ENCODE results near the gene DCLK3. TPM values are rescaled to one million over a fixed set of nuclear protein-coding genes. Genes with fewer than 3 reads are reported as not detected.

Gene DCLK3
- total and polyA plus RNA-seq, 2 donors (not counting 1 experiment from before 2014, with no cell fraction given) = not detected

DNA sequence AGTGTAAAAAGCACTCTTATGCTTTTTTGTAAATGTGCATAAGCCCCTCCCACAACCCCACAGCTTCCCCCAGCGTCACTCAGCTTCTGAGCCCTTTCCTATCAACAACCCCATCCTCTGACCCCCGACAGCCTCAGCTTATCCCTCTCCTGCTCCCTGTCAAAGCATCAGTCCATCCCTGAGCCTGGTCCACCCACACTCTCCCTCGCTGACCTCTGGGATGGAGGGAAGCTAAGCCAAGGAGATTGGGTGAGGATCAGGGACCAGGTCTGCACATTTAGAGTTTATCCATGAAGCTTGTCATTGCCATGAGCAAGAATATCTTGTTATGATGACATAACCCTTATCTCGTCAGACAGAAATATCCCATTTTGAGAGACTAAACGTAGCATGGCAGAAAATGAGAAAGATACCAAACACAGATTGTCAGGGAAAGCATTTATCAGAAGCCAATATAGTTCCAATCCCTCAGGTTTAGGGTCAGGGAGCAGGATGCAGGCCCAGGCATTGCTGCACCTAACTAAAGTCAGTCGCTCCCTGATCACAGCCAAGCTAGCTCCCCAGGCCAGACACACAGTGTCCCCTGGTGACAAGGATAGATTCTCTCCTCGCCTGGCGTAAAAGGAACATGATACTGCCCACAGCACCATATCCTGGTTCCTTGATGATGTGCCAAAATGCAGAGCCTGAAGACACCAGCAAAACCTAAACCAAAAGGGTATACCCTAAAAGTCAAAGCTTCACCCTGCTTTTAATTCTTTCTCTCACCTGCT is 66.9 kb downstream of the DCLK3 start:
- no peaks in the 10 kb centered on the region for H3K27me3 ChIP-seq (ENCODE audit: control insufficient read depth, insufficient read depth, low read length)
- no peak overlapping the region for H3K9ac ChIP-seq (ENCODE audit: insufficient read depth, low read length)
- no peak overlapping the region for H3K4me3 ChIP-seq (replicated peaks in 1 of 4; ENCODE audit: control extremely low read depth in 1 of 4, insufficient read depth in 1 of 4, low read depth in 3 of 4, low read length in 4 of 4)
- no peak for DNase-seq (ENCODE audit: low read depth in 2 of 2)
- H3K36me3 ChIP-seq (ENCODE audit: control insufficient read depth, insufficient read depth, low read length) = no peaks in the 10 kb centered on the region
- no peak overlapping the region for H3K27ac ChIP-seq (ENCODE audit: insufficient read depth, low read length)
- H3K4me1 ChIP-seq (ENCODE audit: control insufficient read depth, extremely low read depth, insufficient read depth, low read length) = peaks cover 5% of the 10 kb centered on the region
- TF ChIP-seq, protein P1, sequence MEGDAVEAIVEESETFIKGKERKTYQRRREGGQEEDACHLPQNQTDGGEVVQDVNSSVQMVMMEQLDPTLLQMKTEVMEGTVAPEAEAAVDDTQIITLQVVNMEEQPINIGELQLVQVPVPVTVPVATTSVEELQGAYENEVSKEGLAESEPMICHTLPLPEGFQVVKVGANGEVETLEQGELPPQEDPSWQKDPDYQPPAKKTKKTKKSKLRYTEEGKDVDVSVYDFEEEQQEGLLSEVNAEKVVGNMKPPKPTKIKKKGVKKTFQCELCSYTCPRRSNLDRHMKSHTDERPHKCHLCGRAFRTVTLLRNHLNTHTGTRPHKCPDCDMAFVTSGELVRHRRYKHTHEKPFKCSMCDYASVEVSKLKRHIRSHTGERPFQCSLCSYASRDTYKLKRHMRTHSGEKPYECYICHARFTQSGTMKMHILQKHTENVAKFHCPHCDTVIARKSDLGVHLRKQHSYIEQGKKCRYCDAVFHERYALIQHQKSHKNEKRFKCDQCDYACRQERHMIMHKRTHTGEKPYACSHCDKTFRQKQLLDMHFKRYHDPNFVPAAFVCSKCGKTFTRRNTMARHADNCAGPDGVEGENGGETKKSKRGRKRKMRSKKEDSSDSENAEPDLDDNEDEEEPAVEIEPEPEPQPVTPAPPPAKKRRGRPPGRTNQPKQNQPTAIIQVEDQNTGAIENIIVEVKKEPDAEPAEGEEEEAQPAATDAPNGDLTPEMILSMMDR (conservative IDR thresholded peaks at IDR 0.05 in 1 of 2, IDR thresholded peaks at IDR 0.05 in 1 of 2; ENCODE audit: low read depth in 1 of 2, low read length in 2 of 2) = no peak
- TF ChIP-seq EZH2 (IDR thresholded peaks at IDR 0.05; ENCODE audit: low read length, missing control alignments) = no peak
- no peak overlapping the region for H3K4me2 ChIP-seq (ENCODE audit: extremely low read depth, insufficient read depth, low read length)
- H2AFZ ChIP-seq (ENCODE audit: low read length) = no peak overlapping the region
- no peaks in the 10 kb centered on the region for H3K9me3 ChIP-seq (ENCODE audit: control insufficient read depth, insufficient read depth, low read depth, low read length)
- H3K79me2 ChIP-seq (ENCODE audit: control insufficient read depth, insufficient read depth, low read length) = no peaks in the 10 kb centered on the region
- no peaks in the 10 kb centered on the region for H4K20me1 ChIP-seq (ENCODE audit: control insufficient read depth, extremely low read depth, insufficient read depth, low read length)

DNA sequence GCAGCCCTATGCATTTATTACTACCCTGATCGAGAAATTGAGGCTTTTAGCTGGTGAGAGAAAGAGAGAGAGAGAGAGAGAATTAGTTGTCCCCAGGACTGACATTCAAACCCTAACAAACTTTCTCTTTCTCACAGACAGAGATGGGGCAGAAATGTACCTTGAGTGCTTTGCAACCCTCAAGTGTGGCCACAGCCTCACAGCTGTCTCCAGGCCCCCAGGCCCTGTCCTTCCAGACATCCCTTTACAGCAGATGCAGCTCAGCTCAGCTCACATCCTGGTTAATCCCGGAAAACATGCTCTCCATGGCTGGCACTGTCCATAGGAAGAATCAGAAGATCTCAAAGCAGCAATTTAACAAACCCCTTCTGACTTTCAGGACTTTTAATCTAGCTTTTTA is 67.6 kb downstream of the DCLK3 start:
- TF ChIP-seq, protein P1 (conservative IDR thresholded peaks at IDR 0.05 in 1 of 2, IDR thresholded peaks at IDR 0.05 in 1 of 2; ENCODE audit: low read depth in 1 of 2, low read length in 2 of 2) = no peak
- TF ChIP-seq EZH2 (IDR thresholded peaks at IDR 0.05; ENCODE audit: low read length, missing control alignments) = no peak
- H3K27me3 ChIP-seq (ENCODE audit: control insufficient read depth, insufficient read depth, low read length) = no peaks in the 10 kb centered on the region

DNA sequence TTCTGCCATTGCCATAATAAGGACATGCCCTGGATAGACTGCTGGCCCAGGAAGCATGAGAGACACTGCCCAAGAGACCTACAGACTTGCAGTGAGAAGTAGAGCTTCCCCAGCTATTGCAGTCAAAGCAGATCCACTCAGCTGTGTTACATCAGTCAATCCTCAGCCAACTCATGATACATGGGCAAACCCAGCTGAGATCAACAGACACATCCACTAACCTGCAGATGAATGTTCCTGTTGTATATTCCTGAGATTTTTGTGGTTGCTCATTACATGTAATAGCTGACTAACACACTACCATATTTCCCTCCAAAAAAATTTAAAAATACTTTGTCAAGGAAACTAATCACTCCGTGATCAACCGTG is 68.6 kb downstream of the DCLK3 start:
- Histone ChIP-seq H3K9ac (ENCODE audit: insufficient read depth, low read length) (no peak overlapping the region), H3K9me3 (ENCODE audit: control insufficient read depth, insufficient read depth, low read depth, low read length) (no peaks in the 10 kb centered on the region), H3K27ac (ENCODE audit: insufficient read depth, low read length) (no peak overlapping the region), H4K20me1 (ENCODE audit: control insufficient read depth, extremely low read depth, insufficient read depth, low read length) (no peaks in the 10 kb centered on the region), H2AFZ (ENCODE audit: low read length) (no peak overlapping the region), H3K4me2 (ENCODE audit: extremely low read depth, insufficient read depth, low read length) (no peak overlapping the region), H3K36me3 (ENCODE audit: control insufficient read depth, insufficient read depth, low read length) (no peaks in the 10 kb centered on the region), H3K4me3 (replicated peaks in 1 of 4; ENCODE audit: control extremely low read depth in 1 of 4, insufficient read depth in 1 of 4, low read depth in 3 of 4, low read length in 4 of 4) (no peak overlapping the region), H3K27me3 (ENCODE audit: control insufficient read depth, insufficient read depth, low read length) (no peaks in the 10 kb centered on the region), H3K4me1 (ENCODE audit: control insufficient read depth, extremely low read depth, insufficient read depth, low read length) (no peaks in the 10 kb centered on the region), H3K79me2 (ENCODE audit: control insufficient read depth, insufficient read depth, low read length) (no peaks in the 10 kb centered on the region)
- no peak for TF ChIP-seq EZH2 (IDR thresholded peaks at IDR 0.05; ENCODE audit: low read length, missing control alignments)
- TF ChIP-seq, protein P1 (conservative IDR thresholded peaks at IDR 0.05 in 1 of 2, IDR thresholded peaks at IDR 0.05 in 1 of 2; ENCODE audit: low read depth in 1 of 2, low read length in 2 of 2) = no peak
- DNase-seq (ENCODE audit: low read depth in 2 of 2) = peak; percentile 49 to 89

More for the DNA sequence above, 67.6 kb downstream of the DCLK3 start:
- H2AFZ ChIP-seq (ENCODE audit: low read length) = no peak overlapping the region
- no peaks in the 10 kb centered on the region for H3K9me3 ChIP-seq (ENCODE audit: control insufficient read depth, insufficient read depth, low read depth, low read length)
- no peaks in the 10 kb centered on the region for H3K36me3 ChIP-seq (ENCODE audit: control insufficient read depth, insufficient read depth, low read length)
- H3K27ac ChIP-seq (ENCODE audit: insufficient read depth, low read length) = no peak overlapping the region
- H3K4me2 ChIP-seq (ENCODE audit: extremely low read depth, insufficient read depth, low read length) = no peak overlapping the region
- no peak overlapping the region for H3K4me3 ChIP-seq (replicated peaks in 1 of 4; ENCODE audit: control extremely low read depth in 1 of 4, insufficient read depth in 1 of 4, low read depth in 3 of 4, low read length in 4 of 4)
- no peaks in the 10 kb centered on the region for H3K79me2 ChIP-seq (ENCODE audit: control insufficient read depth, insufficient read depth, low read length)
- H3K4me1 ChIP-seq (ENCODE audit: control insufficient read depth, extremely low read depth, insufficient read depth, low read length) = peaks cover 5% of the 10 kb centered on the region
- no peaks in the 10 kb centered on the region for H4K20me1 ChIP-seq (ENCODE audit: control insufficient read depth, extremely low read depth, insufficient read depth, low read length)
- no peak for DNase-seq (ENCODE audit: low read depth in 2 of 2)
- H3K9ac ChIP-seq (ENCODE audit: insufficient read depth, low read length) = no peak overlapping the region

Measured in fibroblast of lung (primary cell).